ENCODE measurements around the gene MPO. TPM values are rescaled to one million over a fixed set of nuclear protein-coding genes. Genes with fewer than 3 reads are reported as not detected.

MPO gene
- total and polyA plus RNA-seq, 2 of the 8 experiments (the other 6 are each of a cell fraction or from before 2014, with no cell fraction given) = 0.06 to 0.74 TPM

- CTCF ChIA-PET (ENCODE audit: partially characterized antibody) = interaction anchor here (0.7 to 21.9 kb wide), 6 partner anchors 8 to 107 kb away, joined by 3 to 384 read pairs (median 16); partner anchors contain the start of gene RNF43
- H4K20me1 ChIP-seq (replicated peaks in 1 of 2; ENCODE audit: control insufficient read depth in 1 of 2, insufficient read depth in 2 of 2, low read length in 2 of 2) = no peaks in the 10 kb centered on the region
- 0 out of 2 replicates have a peak overlapping the region, but pooled peaks have one; percentile 50 for H2BK12ac ChIP-seq (ENCODE audit: low read depth, low read length)
- no peak overlapping the region for H3K23ac ChIP-seq (ENCODE audit: insufficient read length)
- no peak overlapping the region for H3K4me2 ChIP-seq (ENCODE audit: insufficient read depth in 1 of 2, low read depth in 2 of 2, low read length in 2 of 2)
- no peak overlapping the region for H3K4ac ChIP-seq (replicated peaks; ENCODE audit: insufficient read length, low read depth, low read length)
- no peak overlapping the region for H3K56ac ChIP-seq (replicated peaks; ENCODE audit: insufficient read length, low read depth, low read length)
- FAIRE-seq = no peak
- H2BK15ac ChIP-seq (ENCODE audit: low read length) = no peak overlapping the region
- H3K23me2 ChIP-seq (ENCODE audit: low read depth, low read length) = no peaks in the 10 kb centered on the region; the same call in 1 of the 2 replicates
- H3K27me3 ChIP-seq (replicated peaks in 1 of 4; ENCODE audit: control insufficient read depth in 3 of 4, extremely low read depth in 1 of 4, insufficient read depth in 3 of 4, low read length in 3 of 4) = no peaks in the 10 kb centered on the region
- WGBS, 2 experiments (ENCODE audit: extremely low coverage in 1 of 2, insufficient coverage in 1 of 2, insufficient read length in 1 of 2, insufficient replicate concordance in 2 of 2, low coverage in 1 of 2, low lambda C conversion rate in 2 of 2, missing lambda C conversion rate in 1 of 2) = 91% methylated on average over 21 of the region's 23 CpGs; no CpG with 5 or more reads in 1 of the 2 experiments
- H4K8ac ChIP-seq (ENCODE audit: extremely low read depth, insufficient read depth, low read length) = no peak overlapping the region
- H2BK120ac ChIP-seq (replicated peaks; ENCODE audit: low read depth, low read length) = no peak overlapping the region
- H2BK5ac ChIP-seq (ENCODE audit: low read depth, low read length) = no peak overlapping the region
- no peak overlapping the region for H4K91ac ChIP-seq (replicated peaks; ENCODE audit: insufficient read length, low read length)
- no peak overlapping the region for H2BK20ac ChIP-seq (ENCODE audit: low read length)
- H3K79me2 ChIP-seq (ENCODE audit: control insufficient read depth in 1 of 2, insufficient read depth in 2 of 2, low read length in 2 of 2) = no peaks in the 10 kb centered on the region
- H2AFZ ChIP-seq (ENCODE audit: low read length) = no peak overlapping the region
- no peak overlapping the region for H3K9ac ChIP-seq (replicated peaks in 1 of 4; ENCODE audit: extremely low read depth in 1 of 4, low read depth in 3 of 4, low read length in 3 of 4)
- no peaks in the 10 kb centered on the region for H3K79me1 ChIP-seq (ENCODE audit: low read depth, low read length)
- no peaks in the 10 kb centered on the region for H3K9me3 ChIP-seq (ENCODE audit: insufficient read depth in 2 of 2, low read depth in 1 of 2, low read length in 1 of 2)
- no peak for TF ChIP-seq JUN (IDR thresholded peaks at IDR 0.05; ENCODE audit: low read depth, low read length)
- no peak for TF ChIP-seq SIX5 (IDR thresholded peaks at IDR 0.05; ENCODE audit: low read depth, low read length)
- TF ChIP-seq JUND (IDR thresholded peaks at IDR 0.05; ENCODE audit: low read length) = no peak
- TF ChIP-seq SAP30 (IDR thresholded peaks at IDR 0.05; ENCODE audit: insufficient read depth, insufficient replicate concordance, low read length) = no peak
- H3K36me3 ChIP-seq (ENCODE audit: control insufficient read depth in 2 of 4, insufficient read depth in 4 of 4, low read length in 3 of 4) = no peaks in the 10 kb centered on the region
- H4K5ac ChIP-seq (ENCODE audit: insufficient read length, low read depth, low read length) = no peak overlapping the region
- H3K4me3 ChIP-seq (ENCODE audit: extremely low read depth in 1 of 4, insufficient read depth in 2 of 4, low read depth in 3 of 4, low read length in 4 of 4) = no peak overlapping the region
- no peak overlapping the region for H3K18ac ChIP-seq (ENCODE audit: extremely low read depth, low read length)
- H2AK5ac ChIP-seq (ENCODE audit: low read depth, low read length) = no peak overlapping the region
- DNase-seq (ENCODE audit: low read depth in 1 of 2, low spot score in 2 of 2) = peak in 1 of 2 experiments; percentile 44
- H3K4me1 ChIP-seq (replicated peaks in 1 of 4; ENCODE audit: control insufficient read depth in 3 of 4, insufficient read depth in 4 of 4, low read length in 3 of 4) = peaks cover 0 to 11% (median 6%) of the 10 kb centered on the region in 4 experiments; a peak in 4 of 7 replicates
- H3K27ac ChIP-seq (ENCODE audit: low read depth, low read length) = no peak overlapping the region
- H3K14ac ChIP-seq (ENCODE audit: insufficient read length) = no peak overlapping the region
- POLR2A ChIA-PET (ENCODE audit: partially characterized antibody) = no interaction called here
These were observed 30.0 kb upstream of the MPO start for GRCh38 chr17:58310511-58311428.
